Mesenchymal stem cell (in vitro differentiated cells and primary cell): Measurements from ENCODE around the gene WDR31.

Experiments
- DNase-seq: peaks from one replicate; pipeline ENCODE4 v3.0.0-alpha.2; 2013
- H2AFZ ChIP-seq: one replicate; pipeline ENCODE4 v1.6.1; 2013; ENCODE audit warnings: low read depth, mild to moderate bottlenecking, control low read depth, inconsistent platforms, low read length, moderate library complexity
- H2AK5ac ChIP-seq: 2 replicates; pipeline ENCODE4 v1.6.1; 2013; ENCODE audit warnings: low read length, moderate library complexity, mild to moderate bottlenecking, inconsistent platforms; ENCODE audit not compliant: severe bottlenecking
- H2BK120ac ChIP-seq: one replicate; pipeline ENCODE4 v1.6.1; 2013; ENCODE audit warnings: low read depth, mild to moderate bottlenecking, inconsistent platforms, low read length, moderate library complexity
- H2BK12ac ChIP-seq, 2 experiments: one replicate each; pipeline ENCODE4 v1.6.1; 2013; ENCODE audit warnings: inconsistent platforms in 2 of 2, low read length in 2 of 2, mild to moderate bottlenecking in 2 of 2, moderate library complexity in 2 of 2, control low read depth in 1 of 2
- H2BK15ac ChIP-seq: one replicate; pipeline ENCODE4 v1.6.1; 2013; ENCODE audit warnings: mild to moderate bottlenecking, low read depth, inconsistent platforms; ENCODE audit not compliant: poor library complexity, severe bottlenecking
- H2BK5ac ChIP-seq: 2 replicates; pipeline ENCODE4 v1.6.1; 2013; ENCODE audit warnings: low read depth, mild to moderate bottlenecking, low read length, control low read depth, inconsistent platforms; ENCODE audit not compliant: poor library complexity, severe bottlenecking
- H3K14ac ChIP-seq, 2 experiments: one replicate each; pipeline ENCODE4 v1.6.1; 2013; ENCODE audit warnings: inconsistent platforms in 2 of 2, low read length in 2 of 2, control low read depth in 1 of 2, mild to moderate bottlenecking in 1 of 2, moderate library complexity in 1 of 2
- H3K18ac ChIP-seq, 2 experiments: one replicate each; pipeline ENCODE4 v1.6.1; 2013; ENCODE audit warnings: inconsistent platforms in 2 of 2, low read length in 2 of 2, control low read depth in 1 of 2, low read depth in 1 of 2, mild to moderate bottlenecking in 1 of 2
- H3K23ac ChIP-seq, 2 experiments: one replicate each; pipeline ENCODE4 v1.6.1; 2013; ENCODE audit warnings: inconsistent platforms in 2 of 2, low read length in 2 of 2, mild to moderate bottlenecking in 2 of 2, moderate library complexity in 2 of 2, control low read depth in 1 of 2
- H3K27ac ChIP-seq: 2 replicates; pipeline ENCODE4 v1.5.1; 2013; ENCODE audit warnings: mild to moderate bottlenecking, moderate library complexity, low read length, control low read depth, inconsistent platforms; ENCODE audit not compliant: poor library complexity, severe bottlenecking
- H3K27me3 ChIP-seq, 2 experiments: 2 replicates each; pipeline versions ENCODE4 v1.6.1 to v1.7.0; 2013; ENCODE audit warnings: low read length in 2 of 2, mild to moderate bottlenecking in 2 of 2, moderate library complexity in 2 of 2, control low read depth in 1 of 2, inconsistent platforms in 1 of 2; ENCODE audit not compliant: control insufficient read depth in 1 of 2, insufficient read depth in 1 of 2
- H3K36me3 ChIP-seq, 2 experiments: 2 replicates each; pipeline versions ENCODE4 v1.6.1 to v1.7.0; 2013; ENCODE audit warnings: low read length in 2 of 2, control low read depth in 1 of 2, inconsistent platforms in 1 of 2, low read depth in 1 of 2, mild to moderate bottlenecking in 1 of 2; ENCODE audit not compliant: insufficient read depth in 2 of 2, control insufficient read depth in 1 of 2
- H3K4ac ChIP-seq, 2 experiments: one replicate each; pipeline ENCODE4 v1.6.1; 2013; ENCODE audit warnings: inconsistent platforms in 2 of 2, low read length in 2 of 2, mild to moderate bottlenecking in 2 of 2, moderate library complexity in 2 of 2, control low read depth in 1 of 2, low read depth in 1 of 2
- H3K4me1 ChIP-seq: 2 replicates; pipeline ENCODE4 v1.6.1; 2013; ENCODE audit warnings: low read depth, low read length, control low read depth; ENCODE audit not compliant: control insufficient read depth, insufficient read depth
- H3K4me2 ChIP-seq: 2 replicates; pipeline ENCODE4 v1.6.1; 2013; ENCODE audit warnings: low read length, mild to moderate bottlenecking, inconsistent platforms; ENCODE audit not compliant: poor library complexity, severe bottlenecking
- H3K4me3 ChIP-seq, 2 experiments: 2 replicates each; pipeline versions ENCODE4 v1.5.1 to v1.7.0; 2013; ENCODE audit warnings: low read length in 2 of 2, mild to moderate bottlenecking in 2 of 2, control low read depth in 1 of 2, low read depth in 1 of 2; ENCODE audit not compliant: insufficient read depth in 1 of 2
- H3K79me1 ChIP-seq: replicated peaks from 2 replicates; pipeline ENCODE4 v1.6.1; 2013; ENCODE audit warnings: mild to moderate bottlenecking, control low read depth, low read length, inconsistent platforms; ENCODE audit not compliant: poor library complexity, severe bottlenecking
- H3K9ac ChIP-seq: 2 replicates; pipeline ENCODE4 v1.7.0; 2013; ENCODE audit warnings: mild to moderate bottlenecking, low read length, moderate library complexity
- H3K9me3 ChIP-seq: 2 replicates; pipeline ENCODE4 v1.7.0; 2013; ENCODE audit warnings: mild to moderate bottlenecking, low read length; ENCODE audit not compliant: control insufficient read depth
- H4K8ac ChIP-seq: one replicate; pipeline ENCODE4 v1.6.1; 2013; ENCODE audit warnings: inconsistent platforms, mild to moderate bottlenecking, low read length, moderate library complexity
- H4K91ac ChIP-seq: one replicate; pipeline ENCODE4 v1.6.1; 2013; ENCODE audit warnings: mild to moderate bottlenecking, low read length, inconsistent platforms
- WGBS: methylation state at CpG from one replicate; pipeline ENCODE4 v1.1.7; 2013; ENCODE audit warnings: mixed read lengths; 5-methylcytosine and 5-hydroxymethylcytosine counted together

The WDR31 gene

DNA sequence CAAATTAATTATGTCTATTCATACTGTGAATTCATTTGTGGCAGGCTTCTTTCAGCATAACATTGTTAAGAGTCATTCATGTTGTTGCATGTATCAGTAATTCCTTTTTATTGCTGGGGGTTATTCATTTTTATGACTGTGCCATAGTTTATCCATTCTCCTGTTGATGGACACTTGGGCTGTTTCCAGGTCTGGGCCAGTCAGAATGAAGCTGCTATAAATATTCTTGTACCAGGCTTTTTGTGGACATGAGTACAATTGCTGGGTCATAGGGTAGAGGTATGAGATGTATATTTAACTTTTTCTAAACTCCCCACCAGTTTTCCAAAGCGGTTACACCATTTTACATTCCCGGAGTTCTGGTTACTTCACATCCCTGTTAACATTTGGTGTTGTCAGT, 51.0 kb downstream of the WDR31 start:
- WGBS, result 96% methylated on average over 2 of the region's 2 CpGs
- Histone ChIP-seq H2BK120ac (no peak overlapping the region), H3K36me3 (peaks cover 45 to 89% of the 10 kb centered on the region in 2 experiments), H4K91ac (no peak overlapping the region), H2AFZ (no peak overlapping the region), H3K4me2 (no peak overlapping the region), H3K18ac (no peak overlapping the region), H3K9ac (no peak overlapping the region), H4K8ac (no peak overlapping the region), H3K79me1 (peaks cover 8% of the 10 kb centered on the region), H2AK5ac (no peak overlapping the region), H2BK5ac (no peak overlapping the region), H3K4me1 (no peaks in the 10 kb centered on the region), H3K9me3 (no peaks in the 10 kb centered on the region), H2BK12ac (no peak overlapping the region), H3K14ac (no peak overlapping the region), H3K27me3 (no peaks in the 10 kb centered on the region), H2BK15ac (no peak overlapping the region), H3K27ac (no peak overlapping the region), H3K4ac (no peak overlapping the region), H3K23ac (no peak overlapping the region), H3K4me3 (no peak overlapping the region)
- no peak for DNase-seq

DNA sequence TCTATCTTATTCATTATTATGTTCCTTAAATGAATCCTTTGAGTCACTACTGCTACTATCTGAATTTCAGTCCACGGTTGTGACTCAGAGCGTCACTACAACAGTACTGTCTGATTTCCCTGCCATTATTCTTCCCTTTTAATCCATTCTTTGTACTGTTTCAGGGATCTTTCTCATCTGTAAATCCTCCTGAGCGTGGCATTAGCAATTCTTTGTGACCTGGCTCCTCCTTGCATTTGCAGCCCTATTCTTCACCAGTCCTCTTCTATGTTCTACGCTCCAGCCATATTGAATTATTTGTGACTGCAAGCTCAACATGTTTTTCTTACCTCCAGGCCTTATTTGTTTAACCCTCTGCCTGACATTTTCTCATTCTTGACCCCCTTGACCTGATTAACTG, 58.7 kb downstream of the WDR31 start:
- no peak for DNase-seq
- Histone ChIP-seq H3K14ac (no peak overlapping the region), H3K4ac (no peak overlapping the region), H2AFZ (no peak overlapping the region), H3K27me3 (no peaks in the 10 kb centered on the region), H3K27ac (no peak overlapping the region), H2BK5ac (no peak overlapping the region), H4K91ac (no peak overlapping the region), H3K79me1 (peaks cover 21% of the 10 kb centered on the region), H2BK12ac (no peak overlapping the region), H2BK15ac (no peak overlapping the region), H2AK5ac (no peak overlapping the region), H2BK120ac (no peak overlapping the region), H3K23ac (no peak overlapping the region), H3K4me1 (no peaks in the 10 kb centered on the region), H3K4me2 (no peak overlapping the region), H3K4me3 (no peak overlapping the region), H3K9ac (no peak overlapping the region), H3K36me3 (peaks cover 30 to 86% of the 10 kb centered on the region in 2 experiments), H3K18ac (no peak overlapping the region), H4K8ac (no peak overlapping the region), H3K9me3 (no peaks in the 10 kb centered on the region)
- WGBS, result 97% methylated on average over 4 of the region's 4 CpGs

DNA sequence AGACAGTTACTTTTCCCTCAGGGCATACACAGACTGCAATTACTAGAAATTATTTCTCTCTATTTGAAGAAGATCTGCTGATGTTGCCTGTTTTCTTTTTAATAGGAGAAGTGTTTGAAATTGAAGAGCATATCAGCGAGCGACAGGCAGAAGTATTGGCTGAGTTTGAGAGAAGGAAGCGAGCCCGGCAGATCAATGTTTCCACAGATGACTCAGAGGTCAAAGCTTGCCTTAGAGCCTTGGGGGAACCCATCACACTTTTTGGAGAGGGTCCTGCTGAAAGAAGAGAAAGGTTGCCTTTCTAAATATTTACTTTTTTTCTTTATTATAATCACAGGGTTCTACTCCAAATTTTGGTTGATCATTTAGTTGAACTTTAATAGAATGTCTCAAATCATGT, 61.2 kb downstream of the WDR31 start:
- Histone ChIP-seq H2BK15ac (no peak overlapping the region), H3K18ac (no peak overlapping the region), H2BK5ac (no peak overlapping the region), H3K4me3 (no peak overlapping the region), H2AFZ (no peak overlapping the region), H3K9ac (peak overlapping the region; percentile 3), H4K8ac (no peak overlapping the region), H3K4me2 (no peak overlapping the region), H3K79me1 (peaks cover 17% of the 10 kb centered on the region), H4K91ac (no peak overlapping the region), H3K4ac (no peak overlapping the region), H3K14ac (no peak overlapping the region), H2BK120ac (no peak overlapping the region), H3K23ac (no peak overlapping the region), H3K36me3 (peaks cover 22 to 65% of the 10 kb centered on the region in 2 experiments), H3K4me1 (no peaks in the 10 kb centered on the region), H2BK12ac (no peak overlapping the region), H3K27me3 (no peaks in the 10 kb centered on the region), H3K27ac (no peak overlapping the region), H3K9me3 (no peaks in the 10 kb centered on the region), H2AK5ac (no peak overlapping the region)
- DNase-seq, result no peak
- WGBS, result 97% methylated on average over 4 of the region's 4 CpGs

DNA sequence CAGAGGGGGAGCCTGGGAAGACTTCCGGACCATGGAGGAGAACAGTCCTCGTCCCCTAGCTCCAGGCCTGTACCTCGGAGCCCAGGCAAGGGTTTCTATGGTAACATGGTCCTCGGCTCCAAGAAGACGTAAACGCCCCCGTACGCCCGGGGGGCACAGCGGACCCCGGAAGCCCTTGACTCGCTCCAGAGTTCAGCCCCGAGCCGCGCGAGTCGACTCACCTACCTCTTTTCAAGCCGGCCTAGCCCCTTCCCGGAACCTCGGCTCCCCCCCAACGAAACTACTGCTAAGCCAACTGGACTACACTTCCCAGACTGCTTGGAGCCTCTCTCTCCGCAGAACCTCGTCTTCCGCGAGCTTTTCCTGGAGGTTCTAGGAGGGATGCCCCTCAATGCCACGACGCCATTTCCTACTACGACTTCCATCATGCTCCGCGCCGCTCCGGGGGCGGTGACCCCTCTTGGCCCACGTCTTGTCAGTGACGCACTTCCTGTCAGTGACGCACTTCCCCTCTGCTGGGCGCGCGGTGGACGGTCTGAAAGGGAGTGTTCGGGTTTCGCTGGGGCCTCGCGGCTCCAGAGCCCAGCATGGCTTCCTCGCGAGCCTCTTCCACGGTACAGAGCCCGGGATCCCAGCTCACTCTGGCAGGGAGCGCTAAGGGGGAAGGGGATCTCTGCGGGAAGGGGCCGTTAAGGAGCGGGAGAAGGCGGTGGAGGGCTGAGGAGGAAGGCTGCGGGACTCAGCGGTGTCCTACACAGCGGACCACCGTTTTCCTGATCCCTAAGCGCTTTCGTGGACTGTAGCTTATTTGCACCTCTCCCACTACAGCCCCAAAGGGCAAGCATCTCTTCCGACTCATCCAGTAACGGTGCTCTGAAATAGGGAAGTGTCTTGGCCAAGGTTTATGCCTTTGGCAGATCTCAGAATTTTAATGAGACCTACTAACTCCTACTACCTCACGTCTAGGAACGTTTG, 64.6 kb downstream of the WDR31 start, which contains the start of the genes CDC26 and PRPF4:
Gene CDC26, minus strand, starts transcription at position 416 of the 975 bp plus-strand sequence. CDS start 3,065 bp downstream, outside the sequence.
Gene PRPF4, plus strand, starts transcription at position 502 of the 975 bp plus-strand sequence. Its CDS starts 86 bp downstream, at position 588.
- Histone ChIP-seq H3K4me1 (no peaks in the 10 kb centered on the region), H3K9ac (peak within 1 kb of the TSS; percentile 98), H3K23ac (no peak within 1 kb of the TSS), H4K91ac (peak within 1 kb of the TSS; percentile 56), H2AK5ac (peak within 1 kb of the TSS; percentile 6), H2AFZ (peak within 1 kb of the TSS; percentile 51), H2BK120ac (peak within 1 kb of the TSS; percentile 23), H4K8ac (peak within 1 kb of the TSS; percentile 92), H3K4me2 (peak within 1 kb of the TSS; percentile 95), H2BK5ac (peak within 1 kb of the TSS; percentile 34), H2BK12ac (peak within 1 kb of the TSS in 1 of 2 experiments; percentile 31), H3K4ac (peak within 1 kb of the TSS in 1 of 2 experiments; percentile 22), H3K27ac (peak within 1 kb of the TSS; percentile 84), H3K27me3 (no peaks in the 10 kb centered on the region), H3K4me3 (peak within 1 kb of the TSS; percentile 82 to 98), H3K79me1 (peaks cover 23% of the 10 kb centered on the region), H3K9me3 (no peaks in the 10 kb centered on the region), H3K14ac (peak within 1 kb of the TSS in 1 of 2 experiments; percentile 63), H3K36me3 (peaks cover 23 to 62% of the 10 kb centered on the region in 2 experiments), H2BK15ac (peak within 1 kb of the TSS; percentile 84), H3K18ac (peak within 1 kb of the TSS; percentile 25 to 72)
- under 1% methylated on average over 52 of the region's 63 CpGs for WGBS
- DNase-seq, result peak; percentile 99
